Nephron (organoid): Measurements from ENCODE around the gene TMEM116.
"Not testable (repeated sequence)": the region's sequence is repeated elsewhere in the genome, so short reads cannot be mapped to it uniquely, and the experiment has no call there.

ENCODE experiments used
- H3K27ac Mint-ChIP-seq, 3 experiments: 2 replicates each; pipeline ENCODE4 v1.8.0; 2020; ENCODE audit warnings: mixed read lengths in 3 of 3, mild to moderate bottlenecking in 2 of 3, moderate library complexity in 1 of 3
- H3K27me3 Mint-ChIP-seq: 2 replicates; pipeline ENCODE4 v1.8.0; 2021; ENCODE audit warnings: low read depth, mild to moderate bottlenecking, moderate library complexity, mixed read lengths
- H3K36me3 Mint-ChIP-seq: 2 replicates; pipeline ENCODE4 v1.8.0; 2020; ENCODE audit warnings: low read depth, mixed read lengths
- H3K4me1 Mint-ChIP-seq: 2 replicates; pipeline ENCODE4 v1.8.0; 2020; ENCODE audit warnings: mixed read lengths
- H3K4me3 Mint-ChIP-seq, 3 experiments: 2 replicates each; pipeline ENCODE4 v1.8.0; 2020; ENCODE audit warnings: mild to moderate bottlenecking in 3 of 3, mixed read lengths in 3 of 3, moderate library complexity in 2 of 3
- H3K9me3 Mint-ChIP-seq: 2 replicates; pipeline ENCODE4 v1.8.0; 2020; ENCODE audit warnings: mixed read lengths
- TF ChIP-seq, protein P1 (sequence below), 3 experiments: fragments of 200-600 bp; sonication (generic); IDR thresholded peaks; one replicate each; pipeline ENCODE4 v1.5.0; 2021; ENCODE audit warnings: antibody characterized with exemption in 3 of 3; ENCODE audit not compliant: unreplicated experiment in 3 of 3

TMEM116 gene

DNA sequence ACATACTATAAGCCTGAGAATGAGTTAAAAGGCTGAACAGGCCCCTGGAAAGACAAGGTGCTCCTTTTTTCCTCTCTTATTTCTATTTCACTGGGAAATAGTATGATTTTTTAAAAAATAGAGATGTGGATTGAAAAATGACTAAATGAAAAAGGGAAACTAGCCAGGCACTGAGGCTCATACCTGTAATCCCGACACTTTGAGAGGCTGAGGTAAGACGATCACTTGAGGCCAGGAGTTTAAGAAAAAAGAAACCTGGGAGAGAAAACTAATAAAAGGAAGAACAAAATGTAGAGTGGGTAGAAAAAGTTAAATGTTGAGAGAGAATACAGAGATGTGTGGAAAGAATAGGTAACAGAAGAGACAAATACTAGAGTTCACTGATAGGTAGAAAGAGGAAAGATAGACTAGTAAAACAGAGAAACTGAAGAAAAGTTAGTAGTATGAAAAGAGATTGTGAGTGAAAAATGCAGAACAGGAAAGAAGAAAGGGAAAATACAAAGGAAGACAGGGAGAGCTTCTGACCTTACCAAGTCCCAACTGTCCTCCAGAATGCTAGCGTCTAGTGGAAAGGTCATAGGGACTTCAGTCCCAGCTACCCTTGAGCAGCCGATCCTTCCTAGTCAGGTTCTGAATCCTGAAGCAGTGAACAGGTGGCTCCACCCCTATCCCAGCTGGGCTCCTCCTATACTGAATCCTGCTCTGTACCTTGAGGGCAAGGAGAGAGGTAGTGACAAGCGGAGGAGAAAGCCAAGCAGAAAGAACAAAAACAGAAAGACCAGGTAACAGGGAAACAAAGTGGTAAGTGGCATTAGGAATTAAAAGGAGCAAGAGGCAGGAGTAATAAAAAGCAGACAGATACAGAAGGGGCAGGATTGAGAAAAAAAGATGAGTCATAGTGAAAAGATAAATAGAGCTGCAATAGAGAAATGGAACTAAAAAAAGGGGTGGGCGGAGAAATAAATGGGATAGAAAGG, 7.3 kb downstream of the TMEM116 start:
- TF ChIP-seq, protein P1, sequence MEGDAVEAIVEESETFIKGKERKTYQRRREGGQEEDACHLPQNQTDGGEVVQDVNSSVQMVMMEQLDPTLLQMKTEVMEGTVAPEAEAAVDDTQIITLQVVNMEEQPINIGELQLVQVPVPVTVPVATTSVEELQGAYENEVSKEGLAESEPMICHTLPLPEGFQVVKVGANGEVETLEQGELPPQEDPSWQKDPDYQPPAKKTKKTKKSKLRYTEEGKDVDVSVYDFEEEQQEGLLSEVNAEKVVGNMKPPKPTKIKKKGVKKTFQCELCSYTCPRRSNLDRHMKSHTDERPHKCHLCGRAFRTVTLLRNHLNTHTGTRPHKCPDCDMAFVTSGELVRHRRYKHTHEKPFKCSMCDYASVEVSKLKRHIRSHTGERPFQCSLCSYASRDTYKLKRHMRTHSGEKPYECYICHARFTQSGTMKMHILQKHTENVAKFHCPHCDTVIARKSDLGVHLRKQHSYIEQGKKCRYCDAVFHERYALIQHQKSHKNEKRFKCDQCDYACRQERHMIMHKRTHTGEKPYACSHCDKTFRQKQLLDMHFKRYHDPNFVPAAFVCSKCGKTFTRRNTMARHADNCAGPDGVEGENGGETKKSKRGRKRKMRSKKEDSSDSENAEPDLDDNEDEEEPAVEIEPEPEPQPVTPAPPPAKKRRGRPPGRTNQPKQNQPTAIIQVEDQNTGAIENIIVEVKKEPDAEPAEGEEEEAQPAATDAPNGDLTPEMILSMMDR (IDR thresholded peaks at IDR 0.05; ENCODE audit: unreplicated experiment in 3 of 3): no peak
- Mint-ChIP-seq H3K36me3 (peaks cover 6% of the 10 kb centered on the region), H3K9me3 (no peaks in the 10 kb centered on the region), H3K27me3 (no peaks in the 10 kb centered on the region), H3K27ac (peak overlapping the region; percentile 40 to 80 (median 48)), H3K4me1 (peaks cover 6% of the 10 kb centered on the region), H3K4me3 (peak overlapping the region; percentile 6 to 42 (median 35))

DNA sequence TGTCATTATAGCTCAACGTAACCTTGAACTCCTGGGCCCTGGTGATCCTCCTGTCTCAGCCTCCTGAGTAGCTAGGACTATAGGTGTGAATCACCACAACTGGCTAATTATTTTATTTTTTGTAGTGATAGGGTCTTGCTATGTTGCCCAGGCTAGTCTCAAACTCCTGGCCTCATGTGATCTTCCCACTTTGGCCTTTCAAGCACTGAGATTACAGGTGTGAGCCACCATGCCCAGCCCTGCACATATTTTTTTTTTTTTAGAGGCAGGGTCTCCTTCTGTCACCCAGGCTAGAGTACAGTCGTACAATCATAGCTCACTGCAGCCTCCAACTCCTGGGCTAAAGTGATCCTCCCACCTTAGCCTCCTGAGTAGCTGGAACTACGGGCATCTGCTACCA, 8.9 kb downstream of the TMEM116 start:
- no peaks in the 10 kb centered on the region for H3K9me3 Mint-ChIP-seq
- H3K36me3 Mint-ChIP-seq: peaks cover 6% of the 10 kb centered on the region
- no peak overlapping the region for H3K27ac Mint-ChIP-seq
- no peaks in the 10 kb centered on the region for H3K27me3 Mint-ChIP-seq
- no peak overlapping the region for H3K4me3 Mint-ChIP-seq
- TF ChIP-seq, protein P1 (IDR thresholded peaks at IDR 0.05; ENCODE audit: unreplicated experiment in 3 of 3): no peak
- peaks cover 6% of the 10 kb centered on the region for H3K4me1 Mint-ChIP-seq

DNA sequence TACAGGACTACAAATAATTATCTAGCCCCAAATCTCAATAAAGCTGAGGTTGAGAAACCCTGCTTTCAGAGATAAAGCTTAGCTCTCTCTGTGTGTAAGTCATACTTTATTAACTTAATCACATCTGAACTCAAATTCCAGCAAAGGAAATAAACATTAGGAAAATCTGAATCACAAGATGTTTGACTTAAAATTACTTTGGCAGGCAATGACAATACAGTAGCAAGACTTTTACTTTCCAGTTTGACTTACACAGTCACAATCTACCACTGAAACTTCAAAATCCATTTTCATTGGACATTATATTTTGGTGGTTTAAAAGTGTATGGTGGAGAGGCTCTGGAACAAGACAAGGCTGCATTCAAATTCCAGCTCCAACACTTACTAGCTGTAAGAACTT, 11.4 kb downstream of the TMEM116 start:
- no peak overlapping the region for H3K27ac Mint-ChIP-seq
- TF ChIP-seq, protein P1 (IDR thresholded peaks at IDR 0.05; ENCODE audit: unreplicated experiment in 3 of 3): no peak
- H3K9me3 Mint-ChIP-seq: no peaks in the 10 kb centered on the region
- H3K4me1 Mint-ChIP-seq: peaks cover 6% of the 10 kb centered on the region
- peaks cover 6% of the 10 kb centered on the region for H3K36me3 Mint-ChIP-seq
- H3K4me3 Mint-ChIP-seq: no peak overlapping the region
- no peaks in the 10 kb centered on the region for H3K27me3 Mint-ChIP-seq

DNA sequence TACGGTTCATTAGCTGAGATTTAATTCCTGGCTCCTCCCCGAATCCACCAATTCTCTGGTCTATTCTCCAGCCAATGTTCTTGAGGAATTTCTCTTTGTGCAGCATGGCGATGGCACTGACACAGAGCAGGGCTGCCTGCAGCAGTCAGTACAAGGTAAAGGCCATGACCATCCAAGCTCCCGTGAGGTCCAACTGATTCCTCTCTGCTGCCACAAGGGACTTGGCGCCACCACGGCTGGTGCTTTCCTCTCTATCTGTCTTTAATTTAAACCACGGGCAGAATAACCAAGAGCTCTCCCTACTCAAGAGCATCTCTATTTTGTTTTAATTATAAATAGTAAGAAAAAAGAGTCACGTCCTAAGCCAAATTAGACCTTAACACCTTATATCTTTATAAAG, 12.1 kb downstream of the TMEM116 start:
- H3K27ac Mint-ChIP-seq: no peak overlapping the region
- H3K4me3 Mint-ChIP-seq: no peak overlapping the region
- H3K4me1 Mint-ChIP-seq: peaks cover 1% of the 10 kb centered on the region
- H3K27me3 Mint-ChIP-seq: no peaks in the 10 kb centered on the region
- TF ChIP-seq, protein P1 (IDR thresholded peaks at IDR 0.05; ENCODE audit: unreplicated experiment in 3 of 3): no peak
- H3K36me3 Mint-ChIP-seq: peaks cover 6% of the 10 kb centered on the region
- no peaks in the 10 kb centered on the region for H3K9me3 Mint-ChIP-seq

DNA sequence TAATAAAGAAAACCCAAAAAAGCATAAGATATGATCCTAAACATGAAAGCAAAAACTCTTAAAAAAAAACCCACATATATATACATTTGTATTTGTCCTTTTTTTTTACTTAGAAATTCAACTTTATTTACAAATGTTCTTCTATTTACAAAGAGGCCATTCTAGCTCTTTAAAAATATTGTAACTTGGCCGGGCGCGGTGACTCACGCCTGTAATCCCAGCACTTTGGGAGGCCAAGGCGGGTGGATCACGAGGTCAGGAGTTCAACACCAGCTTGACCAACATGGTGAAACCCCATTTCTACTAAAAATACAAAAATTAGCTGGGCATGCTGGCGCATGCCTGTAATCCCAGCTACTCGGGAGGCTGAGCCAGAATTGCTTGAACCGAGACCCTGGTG, 13.8 kb downstream of the TMEM116 start:
- not testable (repeated sequence) for H3K36me3 Mint-ChIP-seq, H3K27ac Mint-ChIP-seq, H3K4me3 Mint-ChIP-seq, H3K9me3 Mint-ChIP-seq, H3K27me3 Mint-ChIP-seq, H3K4me1 Mint-ChIP-seq

DNA sequence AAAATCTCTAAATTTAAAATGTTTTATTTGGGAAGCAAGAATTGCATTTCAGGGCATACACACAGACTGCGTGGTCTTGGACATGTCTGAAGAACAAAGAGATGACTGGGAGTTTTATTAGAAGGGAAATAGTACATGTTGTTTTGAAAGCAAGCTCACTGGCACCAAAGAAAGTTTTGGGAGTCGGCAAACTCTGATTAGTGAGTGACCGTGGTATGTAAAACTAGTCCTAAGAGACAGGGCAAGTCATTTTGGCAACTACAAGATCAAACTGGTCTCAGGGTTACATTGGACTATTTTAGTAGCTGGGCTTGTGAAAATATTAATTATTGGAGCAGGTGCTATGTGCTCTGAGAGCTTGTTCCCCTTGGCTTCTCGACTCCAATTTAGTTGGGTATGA, 14.9 kb downstream of the TMEM116 start:
- H3K4me3 Mint-ChIP-seq: no peak overlapping the region
- no peak overlapping the region for H3K27ac Mint-ChIP-seq
- no peaks in the 10 kb centered on the region for H3K4me1 Mint-ChIP-seq
- TF ChIP-seq, protein P1 (IDR thresholded peaks at IDR 0.05; ENCODE audit: unreplicated experiment in 3 of 3): no peak
- no peaks in the 10 kb centered on the region for H3K27me3 Mint-ChIP-seq
- H3K9me3 Mint-ChIP-seq: no peaks in the 10 kb centered on the region
- peaks cover 11% of the 10 kb centered on the region for H3K36me3 Mint-ChIP-seq
